Endodermal cell (in vitro differentiated cells): ENCODE data around the gene TAS2R60. TPM values are rescaled to one million over a fixed set of nuclear protein-coding genes. Genes with fewer than 3 reads are reported as not detected.

Experiments used
- DNase-seq: peaks from one replicate; pipeline ENCODE4 v3.0.0-alpha.2; 2017
- H3K27ac ChIP-seq: 2 replicates; pipeline ENCODE4 v1.5.1; 2013; ENCODE audit warnings: mild to moderate bottlenecking, low read depth, low read length, moderate library complexity
- H3K27me3 ChIP-seq: 2 replicates; pipeline ENCODE4 v1.6.1; 2013; ENCODE audit warnings: mild to moderate bottlenecking, low read length, moderate library complexity; ENCODE audit not compliant: insufficient read depth, control insufficient read depth, poor library complexity, severe bottlenecking
- H3K36me3 ChIP-seq: 2 replicates; pipeline ENCODE4 v1.7.0; 2013; ENCODE audit warnings: mild to moderate bottlenecking, low read length, moderate library complexity; ENCODE audit not compliant: control insufficient read depth, insufficient read depth
- H3K4me1 ChIP-seq: one replicate; pipeline ENCODE4 v1.7.0; 2013; ENCODE audit warnings: low read length; ENCODE audit not compliant: control insufficient read depth, insufficient read depth
- H3K4me3 ChIP-seq: 2 replicates; pipeline ENCODE4 v1.5.1; 2013; ENCODE audit warnings: mild to moderate bottlenecking, low read length, moderate library complexity
- H3K9ac ChIP-seq: 2 replicates; pipeline ENCODE4 v1.6.1; 2013; ENCODE audit warnings: mild to moderate bottlenecking, low read length, moderate library complexity; ENCODE audit not compliant: poor library complexity, severe bottlenecking; ENCODE audit errors: extremely low read depth
- H3K9me3 ChIP-seq: 2 replicates; pipeline ENCODE4 v1.6.1; 2013; ENCODE audit warnings: mild to moderate bottlenecking, low read length, moderate library complexity; ENCODE audit not compliant: control insufficient read depth
- H3K27ac Mint-ChIP-seq: 2 replicates; pipeline ENCODE4 v1.8.0; 2020; ENCODE audit warnings: mixed read lengths
- H3K27me3 Mint-ChIP-seq: 2 replicates; pipeline ENCODE4 v1.8.0; 2021; ENCODE audit warnings: mild to moderate bottlenecking, mixed read lengths; ENCODE audit not compliant: insufficient read depth
- H3K36me3 Mint-ChIP-seq: 2 replicates; pipeline ENCODE4 v1.8.0; 2020; ENCODE audit warnings: low read depth, mixed read lengths
- H3K4me1 Mint-ChIP-seq: 2 replicates; pipeline ENCODE4 v1.8.0; 2020; ENCODE audit warnings: mixed read lengths
- H3K4me3 Mint-ChIP-seq: 2 replicates; pipeline ENCODE4 v1.8.0; 2020; ENCODE audit warnings: mild to moderate bottlenecking, moderate library complexity, mixed read lengths
- H3K9me3 Mint-ChIP-seq: 2 replicates; pipeline ENCODE4 v1.8.0; 2020; ENCODE audit warnings: mild to moderate bottlenecking, mixed read lengths
- CTCF ChIP-seq: fragments of 200-600 bp; sonication (generic); conservative IDR thresholded peaks from 2 replicates; pipeline ENCODE4 v1.5.0; 2021; ENCODE audit warnings: antibody characterized with exemption, mild to moderate bottlenecking
- WGBS, 2 experiments: methylation state at CpG; one replicate each; pipeline versions ENCODE4 v1.1.5 to v1.1.7; 2013; ENCODE audit warnings: missing lambda C conversion rate in 2 of 2, mixed read lengths in 1 of 2; ENCODE audit not compliant: insufficient coverage in 1 of 2, insufficient read length in 1 of 2; 5-methylcytosine and 5-hydroxymethylcytosine counted together
- total RNA-seq, 2 donors: library from RNA; stranded (reverse); fragmentation: NEBNext Ultra II Directional in 1 of 2; extraction: Animal tissue kit (Norgen Biotek cat#: 25700) in 1 of 2; gene quantifications; 2 replicates in 1 of 2; 3 replicates in 1 of 2; pipeline ENCODE4 v1.2.1, GENCODE V29; 2021

Gene TAS2R60
- total RNA-seq, 2 donors from 2014 or later, result 0.37 TPM; not detected in 1

GRCh38 chr7:143449793-143450192 lies 6.5 kb downstream of the TAS2R60 start:
- Histone ChIP-seq H3K4me3 (no peak overlapping the region), H3K36me3 (no peaks in the 10 kb centered on the region), H3K9me3 (no peaks in the 10 kb centered on the region), H3K4me1 (no peaks in the 10 kb centered on the region), H3K27ac (no peak overlapping the region), H3K9ac (no peak overlapping the region), H3K27me3 (no peaks in the 10 kb centered on the region)
- no peaks in the 10 kb centered on the region for H3K9me3 Mint-ChIP-seq
- no peak overlapping the region for H3K4me3 Mint-ChIP-seq
- no peak for DNase-seq
- H3K27ac Mint-ChIP-seq, result no peak overlapping the region
- no peaks in the 10 kb centered on the region for H3K36me3 Mint-ChIP-seq
- no peaks in the 10 kb centered on the region for H3K4me1 Mint-ChIP-seq
- WGBS, 2 experiments, result 83 to 89% methylated on average over 1 to 3 of the region's 3 CpGs
- no peak for TF ChIP-seq CTCF
- no peaks in the 10 kb centered on the region for H3K27me3 Mint-ChIP-seq

GRCh38 chr7:143451122-143451521 lies 7.9 kb downstream of the TAS2R60 start:
- Histone ChIP-seq H3K9ac (no peak overlapping the region), H3K27me3 (no peaks in the 10 kb centered on the region), H3K36me3 (no peaks in the 10 kb centered on the region), H3K4me1 (no peaks in the 10 kb centered on the region), H3K27ac (no peak overlapping the region), H3K4me3 (no peak overlapping the region), H3K9me3 (no peaks in the 10 kb centered on the region)
- Mint-ChIP-seq H3K27me3 (no peaks in the 10 kb centered on the region), H3K4me3 (no peak overlapping the region), H3K4me1 (no peaks in the 10 kb centered on the region), H3K27ac (no peak overlapping the region), H3K36me3 (no peaks in the 10 kb centered on the region), H3K9me3 (no peaks in the 10 kb centered on the region)
- DNase-seq, result no peak
- no peak for TF ChIP-seq CTCF

- Mint-ChIP-seq H3K4me3 (no peak overlapping the region), H3K9me3 (no peaks in the 10 kb centered on the region), H3K27me3 (no peaks in the 10 kb centered on the region), H3K36me3 (no peaks in the 10 kb centered on the region), H3K4me1 (no peaks in the 10 kb centered on the region), H3K27ac (no peak overlapping the region)
- no peak for TF ChIP-seq CTCF
- no peak overlapping the region for H3K27ac ChIP-seq
- no peaks in the 10 kb centered on the region for H3K36me3 ChIP-seq
- WGBS, 2 experiments, result 91 to 97% methylated on average over 1 of the region's 1 CpG
- H3K4me1 ChIP-seq, result no peaks in the 10 kb centered on the region
- H3K9ac ChIP-seq, result no peak overlapping the region
- H3K4me3 ChIP-seq, result no peak overlapping the region
- DNase-seq, result no peak
- H3K9me3 ChIP-seq, result no peaks in the 10 kb centered on the region
- no peaks in the 10 kb centered on the region for H3K27me3 ChIP-seq
Observed at GRCh38 chr7:143451746-143452145, 8.5 kb downstream of the TAS2R60 start.
